SK-N-SH (cell line): ENCODE results near the gene GORASP1. TPM values are rescaled to one million over a fixed set of nuclear protein-coding genes. Genes with fewer than 3 reads are reported as not detected.

Source experiments
- CTCF ChIA-PET: fragments of 300-600, 350-600 bp; formaldehyde crosslinking; extraction: SDS; loops from one replicate; lab custom pipeline; 2021; lab: Yijun Ruan, JAX
- POLR2A ChIA-PET: fragments of 350-600 bp; sonication (Branson Sonifier 250); formaldehyde crosslinking; extraction: SDS; loops from one replicate; lab custom pipeline; 2020; ENCODE audit warnings: antibody characterized with exemption, inconsistent platforms; lab: Yijun Ruan, JAX
- DNase-seq: peaks from one replicate; pipeline ENCODE4 v3.0.0; 2012
- H2AFZ ChIP-seq: fragments of 200-600 bp; sonication (generic); 2 replicates; pipeline ENCODE4 v1.8.1; 2016; ENCODE audit warnings: antibody characterized with exemption, mild to moderate bottlenecking, low read depth
- H3F3A ChIP-seq: fragments of 200-600 bp; sonication (generic); replicated peaks from 2 replicates; pipeline ENCODE3; 2016; ENCODE audit warnings: antibody characterized with exemption, mild to moderate bottlenecking; ENCODE audit not compliant: insufficient read depth
- H3K27ac ChIP-seq, 2 experiments: fragments of 200-500 bp in 1 of 2; fragments of 200-600 bp in 1 of 2; sonication (Bioruptor generic) in 1 of 2; sonication (generic), shearing (Covaris generic) in 1 of 2; 2 replicates each; pipeline versions ENCODE4 v1.5.1 to v1.6.1; 2014 to 2016; ENCODE audit warnings: low read depth in 2 of 2, inconsistent platforms in 1 of 2, low read length in 1 of 2, mild to moderate bottlenecking in 1 of 2, mixed read lengths in 1 of 2
- H3K27me3 ChIP-seq: fragments of 200-600 bp; sonication (generic), shearing (Covaris generic); 2 replicates; pipeline ENCODE4 v1.6.1; 2016; ENCODE audit warnings: mixed run types; ENCODE audit not compliant: insufficient read depth
- H3K36me3 ChIP-seq, 2 experiments: fragments of 200-500 bp in 1 of 2; fragments of 200-600 bp in 1 of 2; sonication (Bioruptor generic) in 1 of 2; sonication (generic) in 1 of 2; replicated peaks in 1 of 2; 2 replicates each; pipeline versions ENCODE3 to v1.5.1; 2014 to 2016; ENCODE audit warnings: low read length in 1 of 2, mild to moderate bottlenecking in 1 of 2; ENCODE audit not compliant: insufficient read depth in 2 of 2, control insufficient read depth in 1 of 2
- H3K4me1 ChIP-seq, 2 experiments: fragments of 200-500 bp in 1 of 2; fragments of 200-600 bp in 1 of 2; sonication (Bioruptor generic) in 1 of 2; sonication (generic), shearing (Covaris generic) in 1 of 2; 2 replicates each; pipeline versions ENCODE4 v1.5.1 to v1.6.1; 2014 to 2016; ENCODE audit warnings: low read depth in 1 of 2, low read length in 1 of 2, mixed run types in 1 of 2; ENCODE audit not compliant: insufficient read depth in 2 of 2, control insufficient read depth in 1 of 2
- H3K4me2 ChIP-seq: fragments of 200-600 bp; sonication (generic), shearing (Covaris generic); 2 replicates; pipeline ENCODE4 v1.6.1; 2017; ENCODE audit warnings: mixed run types
- H3K4me3 ChIP-seq, 2 experiments: fragments of 200-500 bp in 1 of 2; fragments of 200-600 bp in 1 of 2; sonication (Bioruptor generic) in 1 of 2; sonication (generic), shearing (Covaris generic) in 1 of 2; 2 replicates each; pipeline versions ENCODE4 v1.5.1 to v1.8.1; 2014 to 2016; ENCODE audit warnings: low read depth in 2 of 2, inconsistent platforms in 1 of 2, low read length in 1 of 2, mild to moderate bottlenecking in 1 of 2, mixed read lengths in 1 of 2, moderate library complexity in 1 of 2
- H3K79me2 ChIP-seq: fragments of 200-600 bp; sonication (generic); 2 replicates; pipeline ENCODE4 v1.8.1; 2017; ENCODE audit warnings: mild to moderate bottlenecking; ENCODE audit not compliant: insufficient read depth
- H3K9ac ChIP-seq: fragments of 200-600 bp; sonication (generic); 2 replicates; pipeline ENCODE4 v1.6.1; 2017; ENCODE audit warnings: mixed run types
- H3K9me2 ChIP-seq: fragments of 200-600 bp; sonication (generic); 2 replicates; pipeline ENCODE4 v1.6.1; 2017; ENCODE audit warnings: mixed run types
- H3K9me3 ChIP-seq: fragments of 200-600 bp; sonication (generic); 2 replicates; pipeline ENCODE4 v1.6.1; 2017; ENCODE audit warnings: mixed run types, mild to moderate bottlenecking, moderate library complexity
- H4K20me1 ChIP-seq: fragments of 200-600 bp; sonication (generic); 2 replicates; pipeline ENCODE4 v1.6.1; 2017; ENCODE audit warnings: mild to moderate bottlenecking, mixed run types; ENCODE audit not compliant: insufficient read depth
- FOXM1 ChIP-seq: IDR thresholded peaks from 2 replicates; pipeline ENCODE4 v1.4.0; 2012; ENCODE audit warnings: low read depth, mild to moderate bottlenecking
- GABPA ChIP-seq: IDR thresholded peaks from 2 replicates; pipeline ENCODE4 v1.4.0; 2012; ENCODE audit warnings: low read depth, mild to moderate bottlenecking
- MXI1 ChIP-seq: IDR thresholded peaks from 2 replicates; pipeline ENCODE4 v1.6.1; 2012; ENCODE audit warnings: mild to moderate bottlenecking, low read depth, low read length, improper control_type of control experiment
- NFIC ChIP-seq: IDR thresholded peaks from 2 replicates; pipeline ENCODE4 v1.4.0; 2012; ENCODE audit warnings: borderline replicate concordance
- NRF1 ChIP-seq: IDR thresholded peaks from 2 replicates; pipeline ENCODE4 v1.6.1; 2012; ENCODE audit warnings: low read depth, mild to moderate bottlenecking, low read length
- PBX3 ChIP-seq: IDR thresholded peaks from 2 replicates; pipeline ENCODE4; 2012
- POLR2AphosphoS5 ChIP-seq: IDR thresholded peaks from 2 replicates; pipeline ENCODE4 v1.6.1; 2012; ENCODE audit warnings: low read depth, low read length
- RFX5 ChIP-seq: IDR thresholded peaks from 2 replicates; pipeline ENCODE4 v1.6.1; 2012; ENCODE audit warnings: mild to moderate bottlenecking, improper control_type of control experiment, low read length
- RXRA ChIP-seq: IDR thresholded peaks from 2 replicates; pipeline ENCODE4 v1.4.0; 2012; ENCODE audit warnings: low read depth, mild to moderate bottlenecking, borderline replicate concordance
- TCF12 ChIP-seq: IDR thresholded peaks from 2 replicates; pipeline ENCODE4 v1.4.0; 2012
- TEAD4 ChIP-seq: IDR thresholded peaks from 2 replicates; pipeline ENCODE4 v1.4.0; 2012; ENCODE audit warnings: mild to moderate bottlenecking, borderline replicate concordance; ENCODE audit not compliant: insufficient read depth
- USF1 ChIP-seq: IDR thresholded peaks from 2 replicates; pipeline ENCODE4 v1.4.0; 2012; ENCODE audit warnings: low read depth, borderline replicate concordance
- YY1 ChIP-seq: IDR thresholded peaks from 2 replicates; pipeline ENCODE4 v1.4.0; 2012; ENCODE audit warnings: low read depth, mild to moderate bottlenecking
- ZBTB33 ChIP-seq: IDR thresholded peaks from 2 replicates; pipeline ENCODE4 v1.4.0; 2012; ENCODE audit warnings: low read depth, borderline replicate concordance
- WGBS: methylation state at CpG from one replicate; pipeline ENCODE4 v1.1.6; 2017; ENCODE audit warnings: low lambda C conversion rate; 5-methylcytosine and 5-hydroxymethylcytosine counted together
- polyA plus RNA-seq, 3 experiments: library from polyadenylated mRNA; depleted of rRNA; stranded (reverse); fragments of >200 nt; gene quantifications; 2 replicates each; pipeline ENCODE4 v1.2.3, GENCODE V29; 2012
- TF ChIP-seq, protein P1 (sequence below): fragments of 150-350 bp; IDR thresholded peaks from 2 replicates; pipeline ENCODE4 v1.6.1; 2016; ENCODE audit warnings: mild to moderate bottlenecking, low read depth, low read length
- TF ChIP-seq, protein P2 (sequence below): IDR thresholded peaks from 2 replicates; pipeline ENCODE4 v1.6.1; 2012; ENCODE audit warnings: mild to moderate bottlenecking, low read depth, low read length, moderate library complexity

Gene GORASP1
- polyA plus RNA-seq, 1 of the 3 experiments (the other 2 are of a cell fraction), result 44.3 TPM

DNA sequence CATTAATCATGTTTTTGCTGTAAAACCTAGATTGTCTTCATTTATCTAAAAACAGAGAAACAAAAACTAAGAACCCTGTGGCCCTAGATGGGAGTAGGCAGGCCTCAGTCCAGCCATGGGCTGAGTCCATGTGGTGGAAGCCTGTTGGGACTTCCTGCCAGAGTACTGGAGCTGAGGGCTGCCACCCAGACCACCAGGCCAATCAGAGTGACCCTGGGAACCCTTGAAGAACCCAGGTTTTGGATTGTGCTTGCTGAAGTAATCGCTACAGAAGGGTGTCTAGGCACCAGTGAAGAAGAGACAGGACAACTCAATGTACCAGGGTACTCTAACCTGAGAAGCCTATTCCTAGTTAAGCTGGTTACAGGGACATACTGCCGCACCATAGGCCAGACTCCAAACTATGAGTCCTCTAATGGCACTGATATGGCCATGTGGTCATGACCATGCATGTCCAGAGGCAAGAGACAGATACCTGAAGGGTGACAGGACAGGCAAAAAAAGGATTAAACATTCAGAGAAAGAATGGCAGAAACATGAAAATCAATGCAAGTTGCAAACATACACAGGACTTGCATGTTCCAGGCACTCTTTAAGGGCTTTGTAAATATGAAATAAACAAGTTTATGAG, 33.0 kb upstream of the GORASP1 start:
- H3K79me2 ChIP-seq, result peaks cover 46% of the 10 kb centered on the region
- DNase-seq, result no peak
- H3K4me3 ChIP-seq, result no peak overlapping the region
- peaks cover 9 to 53% of the 10 kb centered on the region in 2 experiments for H3K4me1 ChIP-seq
- no peak for TF ChIP-seq MXI1
- no peak for TF ChIP-seq TCF12
- no peak for TF ChIP-seq ZBTB33
- TF ChIP-seq RXRA, result no peak
- TF ChIP-seq, protein P1, sequence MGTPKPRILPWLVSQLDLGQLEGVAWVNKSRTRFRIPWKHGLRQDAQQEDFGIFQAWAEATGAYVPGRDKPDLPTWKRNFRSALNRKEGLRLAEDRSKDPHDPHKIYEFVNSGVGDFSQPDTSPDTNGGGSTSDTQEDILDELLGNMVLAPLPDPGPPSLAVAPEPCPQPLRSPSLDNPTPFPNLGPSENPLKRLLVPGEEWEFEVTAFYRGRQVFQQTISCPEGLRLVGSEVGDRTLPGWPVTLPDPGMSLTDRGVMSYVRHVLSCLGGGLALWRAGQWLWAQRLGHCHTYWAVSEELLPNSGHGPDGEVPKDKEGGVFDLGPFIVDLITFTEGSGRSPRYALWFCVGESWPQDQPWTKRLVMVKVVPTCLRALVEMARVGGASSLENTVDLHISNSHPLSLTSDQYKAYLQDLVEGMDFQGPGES, result no peak
- TF ChIP-seq, protein P2, sequence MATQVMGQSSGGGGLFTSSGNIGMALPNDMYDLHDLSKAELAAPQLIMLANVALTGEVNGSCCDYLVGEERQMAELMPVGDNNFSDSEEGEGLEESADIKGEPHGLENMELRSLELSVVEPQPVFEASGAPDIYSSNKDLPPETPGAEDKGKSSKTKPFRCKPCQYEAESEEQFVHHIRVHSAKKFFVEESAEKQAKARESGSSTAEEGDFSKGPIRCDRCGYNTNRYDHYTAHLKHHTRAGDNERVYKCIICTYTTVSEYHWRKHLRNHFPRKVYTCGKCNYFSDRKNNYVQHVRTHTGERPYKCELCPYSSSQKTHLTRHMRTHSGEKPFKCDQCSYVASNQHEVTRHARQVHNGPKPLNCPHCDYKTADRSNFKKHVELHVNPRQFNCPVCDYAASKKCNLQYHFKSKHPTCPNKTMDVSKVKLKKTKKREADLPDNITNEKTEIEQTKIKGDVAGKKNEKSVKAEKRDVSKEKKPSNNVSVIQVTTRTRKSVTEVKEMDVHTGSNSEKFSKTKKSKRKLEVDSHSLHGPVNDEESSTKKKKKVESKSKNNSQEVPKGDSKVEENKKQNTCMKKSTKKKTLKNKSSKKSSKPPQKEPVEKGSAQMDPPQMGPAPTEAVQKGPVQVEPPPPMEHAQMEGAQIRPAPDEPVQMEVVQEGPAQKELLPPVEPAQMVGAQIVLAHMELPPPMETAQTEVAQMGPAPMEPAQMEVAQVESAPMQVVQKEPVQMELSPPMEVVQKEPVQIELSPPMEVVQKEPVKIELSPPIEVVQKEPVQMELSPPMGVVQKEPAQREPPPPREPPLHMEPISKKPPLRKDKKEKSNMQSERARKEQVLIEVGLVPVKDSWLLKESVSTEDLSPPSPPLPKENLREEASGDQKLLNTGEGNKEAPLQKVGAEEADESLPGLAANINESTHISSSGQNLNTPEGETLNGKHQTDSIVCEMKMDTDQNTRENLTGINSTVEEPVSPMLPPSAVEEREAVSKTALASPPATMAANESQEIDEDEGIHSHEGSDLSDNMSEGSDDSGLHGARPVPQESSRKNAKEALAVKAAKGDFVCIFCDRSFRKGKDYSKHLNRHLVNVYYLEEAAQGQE, result no peak
- no peak for TF ChIP-seq TEAD4
- no peak for TF ChIP-seq RFX5
- TF ChIP-seq YY1, result no peak
- TF ChIP-seq PBX3, result no peak
- TF ChIP-seq GABPA, result no peak
- no peak for TF ChIP-seq POLR2AphosphoS5
- TF ChIP-seq NFIC, result no peak
- TF ChIP-seq NRF1, result no peak
- TF ChIP-seq FOXM1, result no peak
- no peak for TF ChIP-seq USF1
- WGBS, result 96% methylated on average over 2 of the region's 2 CpGs
- peaks cover 20% of the 10 kb centered on the region for H4K20me1 ChIP-seq
- H3K4me2 ChIP-seq, result no peak overlapping the region; the same call in 1 of the 2 replicates
- no peaks in the 10 kb centered on the region for H3K27me3 ChIP-seq
- no peaks in the 10 kb centered on the region for H3K9me3 ChIP-seq
- ChIA-PET CTCF (interaction anchor here (0.8 to 2.2 kb wide), 6 partner anchors 11 to 152 kb away, joined by 3 to 9 read pairs (median 5); no protein-coding TSS in a partner anchor), POLR2A (no interaction called here)
- peaks cover 6% of the 10 kb centered on the region for H3F3A ChIP-seq
- H3K9me2 ChIP-seq, result no peaks in the 10 kb centered on the region
- peak overlapping the region; percentile 15 to 71; a peak in 3 of 4 replicates for H3K27ac ChIP-seq
- H2AFZ ChIP-seq, result no peak overlapping the region
- no peak overlapping the region for H3K9ac ChIP-seq
- peaks cover 32 to 45% of the 10 kb centered on the region in 2 experiments for H3K36me3 ChIP-seq
